Activated T-cell treated with anti-CD3 and anti-CD28 coated beads for 1 hour (primary cell): Measurements from ENCODE around the gene OSBPL1A.

Experiments
- DNase-seq: peaks from one replicate; pipeline ENCODE4 v3.0.0-alpha.2; 2020; ENCODE audit warnings: low read depth

OSBPL1A gene

DNA sequence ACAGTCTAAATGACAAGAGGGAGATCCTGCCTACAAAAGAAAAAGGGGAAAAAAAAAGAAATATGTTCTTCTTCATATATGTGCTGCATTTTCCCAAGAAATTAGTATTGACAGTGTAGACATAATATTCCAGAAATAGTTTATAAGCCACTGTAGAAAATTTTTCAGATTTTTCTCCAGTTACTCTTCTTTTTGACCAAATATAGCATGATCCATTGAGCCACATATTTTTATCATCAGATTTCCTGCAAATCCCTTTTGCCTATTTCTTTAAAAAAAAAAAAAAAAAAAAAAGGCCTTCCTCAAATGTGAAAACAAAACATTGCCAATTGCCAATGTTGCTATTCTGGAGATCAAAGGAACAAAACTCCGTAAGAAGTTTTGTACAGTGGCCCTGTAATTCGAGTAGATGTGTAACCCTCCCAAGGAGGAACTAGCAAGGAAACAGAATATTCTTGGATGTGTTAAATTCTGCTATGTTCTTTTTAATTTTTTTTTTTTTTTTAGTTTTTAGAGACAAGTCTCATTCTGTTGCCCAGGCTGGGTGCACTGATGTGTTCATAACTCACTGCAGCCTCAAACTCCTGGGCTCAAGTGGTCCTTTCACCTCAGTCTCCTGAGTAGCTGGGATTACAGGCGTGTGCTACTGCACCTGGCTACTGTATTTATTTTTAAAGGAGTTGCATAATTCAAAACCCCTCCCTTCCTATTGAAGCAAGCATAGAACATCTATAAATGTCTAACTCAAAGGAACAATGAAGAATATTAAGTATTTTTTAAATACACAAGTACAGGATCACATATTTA is 271.3 kb downstream of the OSBPL1A start:
- no peak for DNase-seq

DNA sequence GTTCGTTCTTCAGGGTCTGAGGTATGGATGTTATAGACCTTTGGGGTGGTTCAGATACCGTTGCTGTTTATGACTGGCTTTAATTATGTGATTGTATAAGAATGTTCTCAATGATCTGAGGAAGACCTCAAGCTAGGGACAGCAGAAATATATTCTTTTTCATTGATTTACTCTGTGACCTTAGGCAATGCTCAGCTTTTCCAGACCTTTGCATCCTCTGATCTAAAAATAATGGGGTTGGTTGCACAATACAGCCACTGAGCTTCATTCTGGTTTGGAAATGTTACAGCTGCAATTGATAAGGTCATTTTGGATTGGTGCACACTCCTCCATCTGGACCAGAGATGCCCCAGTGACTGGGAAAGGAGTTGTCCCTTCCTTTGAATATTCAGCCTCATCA is 276.0 kb downstream of the OSBPL1A start:
- DNase-seq: no peak

DNA sequence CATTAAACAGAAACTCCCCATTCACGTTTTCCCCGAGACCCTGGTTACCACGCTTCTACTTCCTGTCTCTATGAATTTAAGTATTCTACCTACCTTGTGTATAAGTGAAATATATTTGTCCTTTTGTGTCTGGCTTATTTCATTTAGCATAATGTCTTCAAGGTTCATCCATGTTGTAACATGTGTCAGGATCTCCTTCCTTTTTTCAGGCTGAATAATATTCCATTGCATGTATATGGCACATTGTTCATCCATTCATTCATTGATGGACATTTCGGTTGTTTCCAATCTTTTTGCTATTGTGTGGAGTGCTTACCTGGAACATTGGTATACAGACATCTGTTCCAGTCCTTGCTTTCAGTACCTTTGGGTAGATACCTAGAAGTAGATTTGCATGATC is 276.9 kb downstream of the OSBPL1A start:
- no peak for DNase-seq

DNA sequence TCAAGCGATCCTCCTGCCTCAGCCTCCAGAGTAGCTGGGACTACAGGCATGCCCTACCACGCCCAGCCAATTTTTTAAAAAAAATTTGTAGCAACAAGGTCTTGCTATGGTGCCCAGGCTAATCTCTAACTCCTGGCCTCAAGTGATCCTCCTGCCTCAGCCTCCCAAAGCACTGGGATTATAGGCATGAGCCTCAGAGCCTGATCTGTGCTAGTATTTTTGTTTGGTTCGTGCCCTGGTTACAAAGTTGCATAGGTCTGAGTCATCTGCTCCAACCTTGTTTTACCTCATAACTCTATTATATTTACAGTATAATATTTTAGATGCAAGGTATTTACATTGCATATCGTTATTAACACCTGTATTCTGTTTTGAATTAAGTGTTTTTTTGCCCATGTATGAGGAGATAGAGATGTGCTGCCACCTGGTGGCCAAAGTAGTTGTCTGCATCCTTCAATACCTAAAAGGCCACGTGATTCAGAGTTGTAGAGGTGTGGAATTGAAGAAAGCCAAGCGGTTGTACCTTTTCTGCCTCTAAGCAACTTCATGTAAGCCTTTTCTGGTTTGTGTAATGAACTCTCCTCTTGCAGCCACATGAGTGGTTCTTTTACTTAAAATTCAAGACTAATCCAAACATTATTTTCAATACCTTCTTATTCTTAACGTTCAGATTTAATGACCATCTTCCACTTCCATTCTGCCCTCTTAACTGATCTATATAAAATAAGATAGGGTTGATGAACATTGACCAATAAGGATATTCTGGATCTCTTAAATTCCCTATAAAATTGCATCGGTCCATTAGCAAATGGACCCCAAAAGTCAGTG is 278.7 kb downstream of the OSBPL1A start:
- peak; percentile 80 for DNase-seq

DNA sequence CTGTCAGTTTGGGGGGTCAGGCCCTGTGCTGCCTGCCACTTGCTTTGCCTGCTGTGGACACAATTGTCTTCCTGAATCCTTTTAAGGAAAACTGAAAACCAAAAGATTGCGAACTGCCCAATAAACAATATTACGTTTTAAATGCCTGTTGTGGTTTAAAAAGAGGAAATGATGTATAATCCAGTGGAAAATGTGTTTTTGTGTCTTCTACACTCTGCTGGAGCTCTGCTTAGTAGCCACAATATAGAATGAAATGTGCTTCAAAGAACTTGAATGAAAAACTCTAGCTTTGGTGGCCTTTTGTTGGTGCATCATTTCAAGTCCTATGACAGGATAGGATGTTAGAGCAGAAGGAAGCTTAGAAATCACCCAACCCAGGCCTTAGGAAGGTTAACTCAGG is 282.0 kb downstream of the OSBPL1A start:
- no peak for DNase-seq

DNA sequence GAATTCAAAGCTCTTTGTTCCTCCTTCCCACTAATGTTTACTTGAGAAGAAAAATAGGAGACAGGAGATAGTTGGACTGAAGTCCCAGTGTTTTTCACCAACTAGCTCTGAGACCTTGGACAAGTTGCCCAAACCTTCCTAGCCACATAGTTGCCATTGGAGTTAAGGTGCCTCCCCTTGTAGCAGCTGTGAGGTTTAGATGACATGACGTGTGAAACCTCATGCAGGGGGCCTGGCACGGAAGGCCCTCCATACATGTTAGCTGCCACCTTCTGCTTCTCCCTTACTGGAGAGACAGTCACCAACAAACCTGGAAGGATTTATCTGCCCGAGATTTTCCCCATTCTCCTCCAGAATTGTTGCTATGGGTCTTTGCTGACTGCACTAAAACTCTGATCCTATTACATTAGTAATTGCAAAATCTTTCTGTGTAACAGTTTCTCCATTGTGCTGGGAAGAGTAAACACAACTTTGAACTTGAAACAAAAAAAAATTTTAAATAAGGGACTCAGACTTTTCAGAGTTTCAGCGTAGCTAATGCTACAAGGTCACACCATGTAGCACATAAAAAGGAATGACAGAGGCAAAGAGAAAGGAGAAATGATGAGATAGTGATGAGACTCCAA is 282.6 kb downstream of the OSBPL1A start:
- no peak for DNase-seq

DNA sequence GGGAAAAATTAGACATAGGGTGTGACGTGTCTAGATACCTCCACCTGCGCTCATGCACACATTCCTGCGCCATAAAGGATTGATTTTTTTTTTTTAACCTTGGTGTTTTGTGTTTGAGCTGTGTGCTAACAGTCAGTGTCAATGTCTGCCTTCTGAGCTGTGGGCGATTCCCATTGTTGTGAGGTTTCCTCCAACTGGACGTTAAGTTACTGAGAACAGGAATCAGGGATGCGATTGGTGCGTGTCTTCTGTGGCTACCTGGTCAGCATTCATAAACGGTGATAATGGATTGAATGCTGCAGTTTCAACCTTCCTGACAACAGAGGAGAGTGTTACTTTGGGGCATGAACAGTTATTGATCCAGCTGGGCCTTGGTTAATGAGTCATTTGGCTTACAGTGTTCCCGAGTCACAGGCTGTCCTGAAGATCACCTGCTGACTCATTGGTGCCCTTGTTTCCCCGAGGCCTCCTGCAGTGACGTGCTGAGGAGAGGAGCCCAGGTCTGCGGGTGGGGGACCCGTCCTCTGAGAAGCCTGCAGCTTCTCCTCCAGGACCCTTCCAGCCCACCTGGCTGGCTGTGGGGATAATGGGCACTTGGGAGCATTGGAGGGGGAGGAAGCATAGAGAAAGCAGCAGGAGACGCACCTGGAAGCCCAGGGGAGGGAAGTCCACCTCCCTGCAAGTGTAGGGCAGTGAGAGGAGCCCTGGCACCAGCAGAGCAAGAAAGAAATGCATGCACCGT is 284.6 kb downstream of the OSBPL1A start:
- DNase-seq: no peak

DNA sequence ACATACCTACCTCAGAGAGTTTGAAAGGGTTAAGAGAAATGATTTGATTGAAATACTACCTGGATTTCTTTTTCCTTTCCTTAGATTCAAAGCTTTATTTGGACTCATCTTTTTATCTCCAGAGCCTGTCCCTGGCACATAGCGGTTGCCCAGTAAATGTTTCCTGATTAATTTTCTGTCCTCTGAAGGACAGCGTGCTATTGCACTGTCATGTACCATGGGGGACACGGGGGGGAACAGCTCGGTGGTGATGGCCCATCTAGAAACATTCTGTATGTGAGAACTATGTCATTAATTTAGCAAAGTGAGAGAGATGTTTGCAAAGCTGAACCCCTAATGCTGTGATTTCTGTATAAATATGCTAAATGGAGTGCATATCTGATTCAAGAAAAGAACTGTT is 285.2 kb downstream of the OSBPL1A start:
- no peak for DNase-seq
